NCI-H2081 treated with DMSO at 0.1 percent for 48 hours (cell line): ENCODE data around the gene NOX3.

Experiments used
- DNase-seq: peaks from one replicate; lab custom pipeline; 2025; lab: John Stamatoyannopoulos, UW

The NOX3 gene

GRCh38 chr6:155399745-155400653 lies 55.6 kb downstream of the NOX3 start:
- no peak for DNase-seq

GRCh38 chr6:155399062-155399744 lies 56.4 kb downstream of the NOX3 start:
- no peak for DNase-seq

GRCh38 chr6:155398701-155399061 lies 57.0 kb downstream of the NOX3 start:
- no peak for DNase-seq

- DNase-seq = no peak
Observed at GRCh38 chr6:155398221-155398620, 57.4 kb downstream of the NOX3 start.

GRCh38 chr6:155397172-155397705 lies 58.4 kb downstream of the NOX3 start:
- no peak for DNase-seq

GRCh38 chr6:155396605-155397004 lies 59.0 kb downstream of the NOX3 start:
- DNase-seq = no peak

- DNase-seq = no peak
Observed at GRCh38 chr6:155395339-155395738, 60.3 kb downstream of the NOX3 start.

GRCh38 chr6:155389130-155389529 lies 66.5 kb downstream of the NOX3 start:
- DNase-seq = no peak

GRCh38 chr6:155388591-155388990 lies 67.0 kb downstream of the NOX3 start:
- no peak for DNase-seq

GRCh38 chr6:155387481-155387880 lies 68.2 kb downstream of the NOX3 start:
- DNase-seq = no peak

- DNase-seq = no peak
Observed at GRCh38 chr6:155384321-155384952, 71.2 kb downstream of the NOX3 start.

- no peak for DNase-seq
Observed at GRCh38 chr6:155383913-155384312, 71.7 kb downstream of the NOX3 start.

- DNase-seq = no peak
Observed at GRCh38 chr6:155382338-155382685, 73.3 kb downstream of the NOX3 start.

GRCh38 chr6:155381673-155382337 lies 73.8 kb downstream of the NOX3 start:
- no peak for DNase-seq

- DNase-seq = no peak
Observed at GRCh38 chr6:155380666-155381332, 74.8 kb downstream of the NOX3 start.

GRCh38 chr6:155378724-155379123 lies 76.9 kb downstream of the NOX3 start:
- no peak for DNase-seq

- no peak for DNase-seq
Observed at GRCh38 chr6:155378276-155378675, 77.4 kb downstream of the NOX3 start.

- no peak for DNase-seq
Observed at GRCh38 chr6:155377061-155377460, 78.6 kb downstream of the NOX3 start.

GRCh38 chr6:155375801-155376200 lies 79.8 kb downstream of the NOX3 start:
- no peak for DNase-seq

GRCh38 chr6:155374681-155375080 lies 81.0 kb downstream of the NOX3 start:
- DNase-seq = no peak

- no peak for DNase-seq
Observed at GRCh38 chr6:155373276-155373675, 82.4 kb downstream of the NOX3 start.

- no peak for DNase-seq
Observed at GRCh38 chr6:155372256-155372655, 83.4 kb downstream of the NOX3 start.
